Fibroblast of villous mesenchyme (primary cell): Measurements from ENCODE around the gene MAP3K5. TPM values are rescaled to one million over a fixed set of nuclear protein-coding genes. Genes with fewer than 3 reads are reported as not detected.
"Not testable (repeated sequence)": the region's sequence is repeated elsewhere in the genome, so short reads cannot be mapped to it uniquely, and the experiment has no call there.

Source experiments
- DNase-seq: peaks from one replicate; pipeline ENCODE4 v3.0.0-alpha.2; 2010; ENCODE audit warnings: low read depth
- H3K4me3 ChIP-seq: 2 replicates; pipeline ENCODE4 v1.5.1; 2011; ENCODE audit warnings: low read depth, mild to moderate bottlenecking, low read length
- CTCF ChIP-seq: IDR thresholded peaks from 2 replicates; pipeline ENCODE4 v1.5.1; 2012; ENCODE audit warnings: low read depth, mild to moderate bottlenecking, low read length; ENCODE audit not compliant: insufficient read depth
- total RNA-seq: library from RNA; depleted of rRNA; stranded (reverse); fragments of >200 nt; gene quantifications from 2 replicates; pipeline ENCODE4 v1.2.3, GENCODE V29; 2012

MAP3K5 gene
- total RNA-seq, 1 donor, result 84.6 TPM

- no peak for TF ChIP-seq CTCF
- peak; percentile 77 for DNase-seq
- peak overlapping the region; percentile 82 for H3K4me3 ChIP-seq
Observed at GRCh38 chr6:136791296-136792094, 782 bp downstream of the MAP3K5 start.

GRCh38 chr6:136790411-136791295 lies 1.6 kb downstream of the MAP3K5 start:
- TF ChIP-seq CTCF, result no peak
- peak overlapping the region; percentile 82 for H3K4me3 ChIP-seq
- DNase-seq, result peak; percentile 55

- H3K4me3 ChIP-seq, result peak overlapping the region; percentile 82
- DNase-seq, result not testable (repeated sequence)
Observed at GRCh38 chr6:136789440-136789839, 2.8 kb downstream of the MAP3K5 start.

- peak; percentile 98 for DNase-seq
- no peak for TF ChIP-seq CTCF
- H3K4me3 ChIP-seq, result peak overlapping the region; percentile 82
Observed at GRCh38 chr6:136788069-136788902, 4.0 kb downstream of the MAP3K5 start.

- H3K4me3 ChIP-seq, result peak overlapping the region; percentile 40
- DNase-seq, result no peak
- TF ChIP-seq CTCF, result no peak
Observed at GRCh38 chr6:136787726-136788068, 4.6 kb downstream of the MAP3K5 start.

GRCh38 chr6:136786658-136787057 lies 5.6 kb downstream of the MAP3K5 start:
- no peak for TF ChIP-seq CTCF
- H3K4me3 ChIP-seq, result no peak overlapping the region
- no peak for DNase-seq
